Osteocyte (in vitro differentiated cells): ENCODE results near the gene NFKB2. TPM values are rescaled to one million over a fixed set of nuclear protein-coding genes. Genes with fewer than 3 reads are reported as not detected.

Experiments used
- DNase-seq: peaks from one replicate; pipeline ENCODE4 v3.0.0; 2021; ENCODE audit warnings: mixed read lengths; ENCODE audit not compliant: unreplicated experiment; ENCODE audit errors: extremely low spot score
- H3K27ac Mint-ChIP-seq: one replicate; pipeline ENCODE4 v1.8.0; 2021; ENCODE audit warnings: mild to moderate bottlenecking, mixed read lengths; ENCODE audit not compliant: unreplicated experiment
- H3K27me3 Mint-ChIP-seq: one replicate; pipeline ENCODE4 v1.8.0; 2021; ENCODE audit warnings: mixed read lengths; ENCODE audit not compliant: unreplicated experiment
- H3K36me3 Mint-ChIP-seq: one replicate; pipeline ENCODE4 v1.8.0; 2021; ENCODE audit warnings: mixed read lengths; ENCODE audit not compliant: unreplicated experiment
- H3K4me1 Mint-ChIP-seq: one replicate; pipeline ENCODE4 v1.8.0; 2021; ENCODE audit warnings: mixed read lengths; ENCODE audit not compliant: unreplicated experiment
- H3K4me3 Mint-ChIP-seq: one replicate; pipeline ENCODE4 v1.8.0; 2021; ENCODE audit warnings: mild to moderate bottlenecking, moderate library complexity, mixed read lengths; ENCODE audit not compliant: unreplicated experiment
- H3K9me3 Mint-ChIP-seq: one replicate; pipeline ENCODE4 v1.8.0; 2021; ENCODE audit warnings: mixed read lengths; ENCODE audit not compliant: unreplicated experiment
- total RNA-seq: library from RNA; stranded (reverse); gene quantifications from 2 replicates; pipeline ENCODE4 v1.2.1, GENCODE V29; 2021
- TF ChIP-seq, protein P1 (sequence below): fragments of 200-600 bp; sonication (generic); IDR thresholded peaks from 2 replicates; pipeline ENCODE4 v1.5.0; 2021; ENCODE audit warnings: antibody characterized with exemption, mild to moderate bottlenecking, moderate library complexity

Gene NFKB2
- total RNA-seq, 1 donor from 2014 or later: 38.6 TPM

- Mint-ChIP-seq H3K27me3 (peaks cover 20% of the 10 kb centered on the region), H3K36me3 (no peaks in the 10 kb centered on the region), H3K4me1 (peaks cover 9% of the 10 kb centered on the region), H3K4me3 (no peak overlapping the region), H3K9me3 (no peaks in the 10 kb centered on the region), H3K27ac (no peak overlapping the region)
- no peak for DNase-seq
- TF ChIP-seq, protein P1, sequence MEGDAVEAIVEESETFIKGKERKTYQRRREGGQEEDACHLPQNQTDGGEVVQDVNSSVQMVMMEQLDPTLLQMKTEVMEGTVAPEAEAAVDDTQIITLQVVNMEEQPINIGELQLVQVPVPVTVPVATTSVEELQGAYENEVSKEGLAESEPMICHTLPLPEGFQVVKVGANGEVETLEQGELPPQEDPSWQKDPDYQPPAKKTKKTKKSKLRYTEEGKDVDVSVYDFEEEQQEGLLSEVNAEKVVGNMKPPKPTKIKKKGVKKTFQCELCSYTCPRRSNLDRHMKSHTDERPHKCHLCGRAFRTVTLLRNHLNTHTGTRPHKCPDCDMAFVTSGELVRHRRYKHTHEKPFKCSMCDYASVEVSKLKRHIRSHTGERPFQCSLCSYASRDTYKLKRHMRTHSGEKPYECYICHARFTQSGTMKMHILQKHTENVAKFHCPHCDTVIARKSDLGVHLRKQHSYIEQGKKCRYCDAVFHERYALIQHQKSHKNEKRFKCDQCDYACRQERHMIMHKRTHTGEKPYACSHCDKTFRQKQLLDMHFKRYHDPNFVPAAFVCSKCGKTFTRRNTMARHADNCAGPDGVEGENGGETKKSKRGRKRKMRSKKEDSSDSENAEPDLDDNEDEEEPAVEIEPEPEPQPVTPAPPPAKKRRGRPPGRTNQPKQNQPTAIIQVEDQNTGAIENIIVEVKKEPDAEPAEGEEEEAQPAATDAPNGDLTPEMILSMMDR: no peak
Observed at GRCh38 chr10:102438374-102438773, 42.9 kb downstream of the NFKB2 start.

DNA sequence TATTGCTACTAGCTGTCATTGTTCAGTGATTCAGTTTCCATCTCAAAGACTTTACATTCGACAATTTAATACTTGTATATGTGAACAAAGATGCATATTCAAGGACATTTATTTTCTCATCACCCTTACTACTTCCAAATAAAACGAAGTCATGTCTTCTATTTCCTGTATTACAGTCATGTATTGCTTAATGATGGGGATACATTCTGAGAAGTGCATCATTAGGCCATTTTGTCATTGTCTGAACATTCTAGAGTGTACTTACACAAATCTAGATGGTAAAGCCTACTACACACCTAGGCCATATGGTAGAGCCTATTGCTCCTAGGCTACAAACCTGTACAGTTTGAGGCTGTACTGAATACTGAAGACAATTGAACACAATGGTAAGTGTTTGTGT lies 49.3 kb downstream of the NFKB2 start:
- TF ChIP-seq, protein P1: no peak
- no peak overlapping the region for H3K4me3 Mint-ChIP-seq
- H3K4me1 Mint-ChIP-seq: peaks cover 5% of the 10 kb centered on the region
- H3K27me3 Mint-ChIP-seq: peaks cover 9% of the 10 kb centered on the region
- no peak overlapping the region for H3K27ac Mint-ChIP-seq
- DNase-seq: no peak
- H3K9me3 Mint-ChIP-seq: no peaks in the 10 kb centered on the region
- no peaks in the 10 kb centered on the region for H3K36me3 Mint-ChIP-seq

- H3K27ac Mint-ChIP-seq: peak overlapping the region; percentile 64
Observed at GRCh38 chr10:102449321-102450123, 54.0 kb downstream of the NFKB2 start.

GRCh38 chr10:102450124-102450373 lies 54.5 kb downstream of the NFKB2 start:
- peak overlapping the region; percentile 87 for H3K4me3 Mint-ChIP-seq
- no peaks in the 10 kb centered on the region for H3K27me3 Mint-ChIP-seq
- peak overlapping the region; percentile 64 for H3K27ac Mint-ChIP-seq
- TF ChIP-seq, protein P1: no peak
- peaks cover 10% of the 10 kb centered on the region for H3K4me1 Mint-ChIP-seq
- no peak for DNase-seq
- H3K36me3 Mint-ChIP-seq: no peaks in the 10 kb centered on the region
- H3K9me3 Mint-ChIP-seq: no peaks in the 10 kb centered on the region

More at GRCh38 chr10:102449321-102450123, 54.0 kb downstream of the NFKB2 start:
- Mint-ChIP-seq H3K4me3 (peak overlapping the region; percentile 87), H3K4me1 (peaks cover 10% of the 10 kb centered on the region), H3K9me3 (no peaks in the 10 kb centered on the region), H3K36me3 (no peaks in the 10 kb centered on the region), H3K27me3 (no peaks in the 10 kb centered on the region)
- DNase-seq: no peak
- TF ChIP-seq, protein P1: no peak

DNA sequence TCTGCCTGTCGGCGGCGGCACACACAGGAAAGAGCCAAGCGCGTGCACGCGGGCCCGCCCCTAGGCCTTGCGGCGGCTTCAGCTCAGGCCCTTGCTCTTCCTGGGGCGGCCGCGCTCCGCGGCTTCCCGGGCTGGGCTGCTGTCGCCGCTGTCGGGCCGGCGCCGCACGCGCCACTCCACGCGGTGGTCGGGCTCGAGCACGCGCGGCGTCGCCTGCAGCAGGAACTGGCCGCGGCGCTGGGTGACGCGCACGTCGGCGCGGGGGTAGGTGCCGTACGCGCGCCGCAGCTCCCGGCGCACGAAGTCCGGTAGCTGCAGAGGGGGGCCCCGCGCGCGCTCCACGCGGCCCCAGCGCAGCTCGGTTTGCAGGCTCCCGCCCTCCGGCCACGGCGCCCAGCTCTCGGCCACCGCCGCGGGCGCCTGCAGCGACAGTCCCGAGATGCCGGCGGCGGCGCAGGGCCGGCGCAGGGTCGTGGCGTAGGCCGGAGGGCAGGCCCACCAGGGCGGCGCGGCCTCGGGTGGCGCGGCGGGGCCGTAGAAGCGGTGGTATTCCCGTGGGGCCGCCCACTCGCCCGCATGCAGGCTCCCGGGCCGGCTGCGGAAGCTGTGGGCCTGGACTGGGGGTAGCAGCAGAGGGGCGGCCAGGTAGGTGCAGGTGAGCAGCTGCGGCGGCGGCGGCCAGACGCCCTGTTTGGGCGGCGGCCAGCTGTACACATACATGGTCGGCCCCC lies 55.0 kb downstream of the NFKB2 start:
- peak; percentile 88 for DNase-seq
- peak overlapping the region; percentile 64 for H3K27ac Mint-ChIP-seq
- H3K4me1 Mint-ChIP-seq: peaks cover 10% of the 10 kb centered on the region
- TF ChIP-seq, protein P1: no peak
- no peaks in the 10 kb centered on the region for H3K9me3 Mint-ChIP-seq
- no peaks in the 10 kb centered on the region for H3K27me3 Mint-ChIP-seq
- peak overlapping the region; percentile 87 for H3K4me3 Mint-ChIP-seq
- no peaks in the 10 kb centered on the region for H3K36me3 Mint-ChIP-seq
